Mesendoderm (in vitro differentiated cells): ENCODE data around the gene TEAD2.
"Not testable (repeated sequence)": the region's sequence is repeated elsewhere in the genome, so short reads cannot be mapped to it uniquely, and the experiment has no call there.

Source experiments
- DNase-seq: peaks from one replicate; pipeline ENCODE4 v3.0.0; 2013
- H2AK5ac ChIP-seq: 2 replicates; pipeline ENCODE4 v1.6.1; 2013; ENCODE audit warnings: low read length, inconsistent platforms
- H2BK120ac ChIP-seq: 2 replicates; pipeline ENCODE4 v1.6.1; 2013; ENCODE audit warnings: low read depth, mild to moderate bottlenecking, low read length, moderate library complexity, mixed read lengths
- H2BK15ac ChIP-seq: replicated peaks from 2 replicates; pipeline ENCODE4 v1.6.1; 2013; ENCODE audit warnings: low read depth, mild to moderate bottlenecking, moderate library complexity
- H2BK5ac ChIP-seq: 2 replicates; pipeline ENCODE4 v1.6.1; 2013; ENCODE audit warnings: low read length, inconsistent platforms
- H3K18ac ChIP-seq: 2 replicates; pipeline ENCODE4 v1.6.1; 2013; ENCODE audit warnings: mild to moderate bottlenecking, low read length, mixed read lengths
- H3K23ac ChIP-seq: one replicate; pipeline ENCODE4 v1.6.1; 2013; ENCODE audit warnings: low read length
- H3K27ac ChIP-seq: 2 replicates; pipeline ENCODE4 v1.5.1; 2013; ENCODE audit warnings: low read depth, mild to moderate bottlenecking, inconsistent platforms, low read length, moderate library complexity
- H3K27me3 ChIP-seq: 2 replicates; pipeline ENCODE4 v1.6.1; 2013; ENCODE audit warnings: low read length, control low read depth, mild to moderate bottlenecking, inconsistent platforms; ENCODE audit not compliant: insufficient read depth, poor library complexity
- H3K36me3 ChIP-seq: 2 replicates; pipeline ENCODE4 v1.6.1; 2013; ENCODE audit warnings: low read length, inconsistent platforms; ENCODE audit not compliant: control insufficient read depth, insufficient read depth
- H3K4ac ChIP-seq: one replicate; pipeline ENCODE4 v1.6.1; 2013; ENCODE audit warnings: low read depth, mild to moderate bottlenecking, low read length, moderate library complexity
- H3K4me1 ChIP-seq: 2 replicates; pipeline ENCODE4 v1.6.1; 2013; ENCODE audit warnings: low read depth, low read length, inconsistent platforms; ENCODE audit not compliant: control insufficient read depth
- H3K4me2 ChIP-seq: 2 replicates; pipeline ENCODE4 v1.6.1; 2013; ENCODE audit warnings: low read length
- H3K4me3 ChIP-seq: 2 replicates; pipeline ENCODE4 v1.5.1; 2013; ENCODE audit warnings: mild to moderate bottlenecking, low read length
- H3K56ac ChIP-seq: one replicate; pipeline ENCODE4 v1.6.1; 2013; ENCODE audit warnings: low read length
- H3K79me1 ChIP-seq: 2 replicates; pipeline ENCODE4 v1.6.1; 2013; ENCODE audit warnings: low read length, inconsistent platforms
- H3K79me2 ChIP-seq: 2 replicates; pipeline ENCODE4 v1.6.1; 2013; ENCODE audit warnings: mild to moderate bottlenecking, low read length; ENCODE audit not compliant: control insufficient read depth, insufficient read depth
- H3K9ac ChIP-seq: 2 replicates; pipeline ENCODE4 v1.6.1; 2013; ENCODE audit warnings: low read length, inconsistent platforms
- H4K5ac ChIP-seq: one replicate; pipeline ENCODE4 v1.6.1; 2013; ENCODE audit warnings: low read length
- H4K8ac ChIP-seq: one replicate; pipeline ENCODE4 v1.6.1; 2013; ENCODE audit warnings: low read depth, mild to moderate bottlenecking, control low read depth, low read length, moderate library complexity
- WGBS: extraction: QIAGEN DNeasy Blood & Tissue Kit; methylation state at CpG from one replicate; pipeline ENCODE4 v1.1.7; 2013; ENCODE audit warnings: low lambda C conversion rate, missing lambda C conversion rate; ENCODE audit not compliant: insufficient coverage; ENCODE audit errors: extremely low coverage; 5-methylcytosine and 5-hydroxymethylcytosine counted together

Gene TEAD2

GRCh38 chr19:49333418-49333805, 28.8 kb downstream of the TEAD2 start:
- H3K23ac ChIP-seq: no peak overlapping the region
- H2AK5ac ChIP-seq: no peak overlapping the region
- DNase-seq: no peak
- H3K9ac ChIP-seq: no peak overlapping the region
- H2BK15ac ChIP-seq: no peak overlapping the region
- no peaks in the 10 kb centered on the region for H3K79me1 ChIP-seq
- H4K5ac ChIP-seq: no peak overlapping the region
- H3K4ac ChIP-seq: no peak overlapping the region
- no peak overlapping the region for H3K27ac ChIP-seq
- no peaks in the 10 kb centered on the region for H3K36me3 ChIP-seq
- no peaks in the 10 kb centered on the region for H3K79me2 ChIP-seq
- H2BK120ac ChIP-seq: no peak overlapping the region
- no peak overlapping the region for H3K4me3 ChIP-seq
- no peaks in the 10 kb centered on the region for H3K27me3 ChIP-seq
- no peak overlapping the region for H2BK5ac ChIP-seq
- H3K18ac ChIP-seq: no peak overlapping the region
- no peak overlapping the region for H3K4me2 ChIP-seq
- no peak overlapping the region for H4K8ac ChIP-seq
- no peak overlapping the region for H3K56ac ChIP-seq
- no CpG with 5 or more reads among the region's 3 CpGs for WGBS
- H3K4me1 ChIP-seq: peaks cover 2% of the 10 kb centered on the region

- H3K79me2 ChIP-seq, H2BK120ac ChIP-seq, H3K4me3 ChIP-seq, H3K27ac ChIP-seq, H3K79me1 ChIP-seq, H3K18ac ChIP-seq, H2BK5ac ChIP-seq, H2AK5ac ChIP-seq, H3K9ac ChIP-seq, H4K5ac ChIP-seq, H3K23ac ChIP-seq, H3K56ac ChIP-seq, DNase-seq, H2BK15ac ChIP-seq, H3K36me3 ChIP-seq, H3K4me1 ChIP-seq, H3K4me2 ChIP-seq, H3K27me3 ChIP-seq, H3K4ac ChIP-seq, H4K8ac ChIP-seq: not testable (repeated sequence)
- WGBS: no CpG with 5 or more reads among the region's 13 CpGs
Observed at GRCh38 chr19:49332691-49333417, 29.4 kb downstream of the TEAD2 start.

- WGBS: no CpG with 5 or more reads among the region's 2 CpGs
Observed at GRCh38 chr19:49331616-49332055, 30.6 kb downstream of the TEAD2 start.

GRCh38 chr19:49331187-49331586, 31.0 kb downstream of the TEAD2 start:
- not testable (repeated sequence) for H2BK15ac ChIP-seq, H3K4me1 ChIP-seq, H4K8ac ChIP-seq, DNase-seq, H3K56ac ChIP-seq, H3K23ac ChIP-seq, H3K36me3 ChIP-seq, H3K9ac ChIP-seq, H2AK5ac ChIP-seq, H3K79me1 ChIP-seq, H3K18ac ChIP-seq, H3K4me2 ChIP-seq, H4K5ac ChIP-seq, H2BK5ac ChIP-seq, H2BK120ac ChIP-seq, H3K27me3 ChIP-seq, H3K27ac ChIP-seq, H3K4ac ChIP-seq, H3K79me2 ChIP-seq, H3K4me3 ChIP-seq
- no CpG with 5 or more reads among the region's 4 CpGs for WGBS

More at GRCh38 chr19:49331616-49332055, 30.6 kb downstream of the TEAD2 start:
- H3K4me2 ChIP-seq: no peak overlapping the region
- H2BK5ac ChIP-seq: no peak overlapping the region
- H4K8ac ChIP-seq: no peak overlapping the region
- H2BK120ac ChIP-seq: no peak overlapping the region
- no peaks in the 10 kb centered on the region for H3K36me3 ChIP-seq
- no peak overlapping the region for H4K5ac ChIP-seq
- peak; percentile 82 for DNase-seq
- no peaks in the 10 kb centered on the region for H3K27me3 ChIP-seq
- no peak overlapping the region for H3K4ac ChIP-seq
- no peaks in the 10 kb centered on the region for H3K79me1 ChIP-seq
- H3K27ac ChIP-seq: no peak overlapping the region
- no peak overlapping the region for H2BK15ac ChIP-seq
- H3K23ac ChIP-seq: no peak overlapping the region
- H2AK5ac ChIP-seq: no peak overlapping the region
- no peaks in the 10 kb centered on the region for H3K79me2 ChIP-seq
- H3K18ac ChIP-seq: no peak overlapping the region
- H3K9ac ChIP-seq: no peak overlapping the region
- H3K4me1 ChIP-seq: no peaks in the 10 kb centered on the region
- H3K4me3 ChIP-seq: no peak overlapping the region
- H3K56ac ChIP-seq: no peak overlapping the region

GRCh38 chr19:49328741-49329140, 33.5 kb downstream of the TEAD2 start:
- Histone ChIP-seq H3K4me2 (no peak overlapping the region), H3K4me1 (no peaks in the 10 kb centered on the region), H3K4ac (no peak overlapping the region), H2BK120ac (no peak overlapping the region), H2BK15ac (no peak overlapping the region), H3K27me3 (no peaks in the 10 kb centered on the region), H3K79me1 (no peaks in the 10 kb centered on the region), H3K23ac (no peak overlapping the region), H3K27ac (no peak overlapping the region), H4K5ac (no peak overlapping the region), H3K9ac (no peak overlapping the region), H3K79me2 (no peaks in the 10 kb centered on the region), H2BK5ac (no peak overlapping the region), H3K18ac (no peak overlapping the region), H3K36me3 (no peaks in the 10 kb centered on the region), H3K56ac (no peak overlapping the region), H4K8ac (no peak overlapping the region), H2AK5ac (no peak overlapping the region), H3K4me3 (no peak overlapping the region)
- WGBS: no CpG with 5 or more reads among the region's 2 CpGs
- no peak for DNase-seq
